Activated naive CD8-positive, alpha-beta T cell treated with anti-CD3 and anti-CD28 coated beads, Interleukin-2, amount 50 U/mL, for 24 hours (primary cell): ENCODE data around the gene EXOC3L2.
"Not testable (repeated sequence)": the region's sequence is repeated elsewhere in the genome, so short reads cannot be mapped to it uniquely, and the experiment has no call there.

Source experiments
- ATAC-seq: fragments of 150-1000 bp; cut with Tn5 transposase; one replicate; pipeline ENCODE4 v1.10.0; 2021
- DNase-seq: peaks from one replicate; pipeline ENCODE4 v3.0.0; 2021
- H3K27ac Mint-ChIP-seq: one replicate; pipeline ENCODE4 v1.8.0; 2021; ENCODE audit warnings: mild to moderate bottlenecking, mixed read lengths
- H3K27me3 Mint-ChIP-seq: one replicate; pipeline ENCODE4 v1.8.0; 2021; ENCODE audit warnings: mixed read lengths
- H3K36me3 Mint-ChIP-seq: one replicate; pipeline ENCODE4 v1.8.0; 2021; ENCODE audit warnings: low read depth, mixed read lengths
- H3K4me1 Mint-ChIP-seq: one replicate; pipeline ENCODE4 v1.8.0; 2021; ENCODE audit warnings: mixed read lengths
- H3K4me3 Mint-ChIP-seq: one replicate; pipeline ENCODE4 v1.8.0; 2021; ENCODE audit warnings: mild to moderate bottlenecking, moderate library complexity, mixed read lengths
- H3K9me3 Mint-ChIP-seq: one replicate; pipeline ENCODE4 v1.8.0; 2021; ENCODE audit warnings: mixed read lengths

The EXOC3L2 gene

GRCh38 chr19:45269939-45270338 lies 24.7 kb upstream of the EXOC3L2 start:
- H3K9me3 Mint-ChIP-seq, H3K36me3 Mint-ChIP-seq, H3K4me3 Mint-ChIP-seq, H3K27me3 Mint-ChIP-seq, ATAC-seq, H3K27ac Mint-ChIP-seq, DNase-seq, H3K4me1 Mint-ChIP-seq: not testable (repeated sequence)

DNA sequence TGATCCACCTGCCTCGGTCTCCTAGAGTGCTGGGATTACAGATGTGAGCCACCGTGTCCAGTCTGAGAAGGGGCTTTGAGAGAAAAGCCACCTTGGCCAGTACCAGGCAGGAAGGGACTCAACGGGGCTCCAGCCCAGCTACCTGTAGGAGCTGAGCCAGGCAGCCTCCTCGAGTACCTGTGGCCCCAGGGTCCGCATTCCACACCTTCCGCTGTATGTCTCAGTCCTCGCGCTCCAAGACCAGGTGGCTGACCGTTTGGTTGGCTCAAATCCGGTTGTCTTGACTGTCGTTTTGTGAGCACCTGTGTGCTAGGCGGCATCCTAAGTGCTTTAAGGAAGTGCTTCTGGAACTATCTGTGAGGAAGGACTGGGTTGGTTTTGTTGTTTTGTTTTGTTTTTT lies 22.1 kb upstream of the EXOC3L2 start:
- H3K4me3 Mint-ChIP-seq: no peak overlapping the region
- no peak for ATAC-seq
- no peaks in the 10 kb centered on the region for H3K4me1 Mint-ChIP-seq
- DNase-seq: no peak
- no peaks in the 10 kb centered on the region for H3K9me3 Mint-ChIP-seq
- H3K36me3 Mint-ChIP-seq: peaks cover 6% of the 10 kb centered on the region
- no peak overlapping the region for H3K27ac Mint-ChIP-seq
- H3K27me3 Mint-ChIP-seq: no peaks in the 10 kb centered on the region

- H3K9me3 Mint-ChIP-seq: no peaks in the 10 kb centered on the region
- no peak overlapping the region for H3K4me3 Mint-ChIP-seq
- H3K27ac Mint-ChIP-seq: no peak overlapping the region
- no peaks in the 10 kb centered on the region for H3K27me3 Mint-ChIP-seq
- ATAC-seq (no peak), DNase-seq (no peak)
- no peaks in the 10 kb centered on the region for H3K4me1 Mint-ChIP-seq
- no peaks in the 10 kb centered on the region for H3K36me3 Mint-ChIP-seq
Measured at GRCh38 chr19:45265375-45265774, 20.2 kb upstream of the EXOC3L2 start.

DNA sequence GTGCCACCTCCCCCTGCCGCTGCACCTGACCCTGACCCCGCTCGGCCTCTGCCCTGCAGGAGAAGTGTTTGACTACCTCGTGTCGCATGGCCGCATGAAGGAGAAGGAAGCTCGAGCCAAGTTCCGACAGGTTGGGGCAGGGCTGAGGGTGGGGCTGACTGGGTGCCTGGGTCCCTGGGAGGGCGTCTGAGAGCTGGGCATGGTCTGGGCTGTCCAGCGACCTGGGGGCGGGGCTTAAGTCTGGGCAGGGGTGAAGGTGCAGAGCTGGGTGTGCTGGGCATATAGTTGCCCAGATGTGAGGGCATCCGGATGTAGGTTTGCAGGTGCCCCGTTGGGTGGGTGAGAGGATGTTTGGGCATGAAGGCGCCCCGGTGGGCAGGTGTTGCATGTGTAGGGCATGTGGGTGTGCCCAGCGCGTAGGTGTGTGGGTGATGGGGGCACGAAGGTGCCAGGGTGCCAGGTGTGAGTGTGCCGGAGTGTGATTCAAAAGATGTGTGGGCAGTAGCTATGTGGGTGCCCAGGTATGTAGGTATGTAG lies 19.6 kb upstream of the EXOC3L2 start:
- ATAC-seq (no peak), DNase-seq (no peak)
- no peak overlapping the region for H3K4me3 Mint-ChIP-seq
- H3K4me1 Mint-ChIP-seq: no peaks in the 10 kb centered on the region
- H3K36me3 Mint-ChIP-seq: no peaks in the 10 kb centered on the region
- no peaks in the 10 kb centered on the region for H3K9me3 Mint-ChIP-seq
- no peaks in the 10 kb centered on the region for H3K27me3 Mint-ChIP-seq
- no peak overlapping the region for H3K27ac Mint-ChIP-seq

DNA sequence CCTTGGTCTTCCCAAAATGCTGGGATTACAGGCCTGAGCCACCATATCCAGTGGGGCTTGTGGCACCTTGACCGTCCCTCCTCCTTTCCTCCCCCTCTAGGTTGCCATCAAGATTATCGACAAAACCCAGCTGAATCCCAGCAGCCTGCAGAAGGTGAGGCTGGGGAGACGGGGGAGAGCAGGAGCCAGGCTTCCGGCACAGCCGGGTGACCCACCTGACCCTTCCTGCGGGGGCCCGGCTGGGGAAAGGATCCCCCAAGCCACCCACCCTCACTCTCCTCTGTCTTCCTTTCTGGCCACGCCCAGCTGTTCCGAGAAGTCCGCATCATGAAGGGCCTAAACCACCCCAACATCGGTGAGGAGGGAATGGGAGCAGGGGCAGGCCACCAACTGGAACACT lies 17.8 kb upstream of the EXOC3L2 start:
- H3K4me1 Mint-ChIP-seq: no peaks in the 10 kb centered on the region
- H3K27me3 Mint-ChIP-seq: no peaks in the 10 kb centered on the region
- H3K27ac Mint-ChIP-seq: no peak overlapping the region
- H3K9me3 Mint-ChIP-seq: no peaks in the 10 kb centered on the region
- H3K4me3 Mint-ChIP-seq: no peak overlapping the region
- no peak for DNase-seq
- no peak for ATAC-seq
- no peaks in the 10 kb centered on the region for H3K36me3 Mint-ChIP-seq

DNA sequence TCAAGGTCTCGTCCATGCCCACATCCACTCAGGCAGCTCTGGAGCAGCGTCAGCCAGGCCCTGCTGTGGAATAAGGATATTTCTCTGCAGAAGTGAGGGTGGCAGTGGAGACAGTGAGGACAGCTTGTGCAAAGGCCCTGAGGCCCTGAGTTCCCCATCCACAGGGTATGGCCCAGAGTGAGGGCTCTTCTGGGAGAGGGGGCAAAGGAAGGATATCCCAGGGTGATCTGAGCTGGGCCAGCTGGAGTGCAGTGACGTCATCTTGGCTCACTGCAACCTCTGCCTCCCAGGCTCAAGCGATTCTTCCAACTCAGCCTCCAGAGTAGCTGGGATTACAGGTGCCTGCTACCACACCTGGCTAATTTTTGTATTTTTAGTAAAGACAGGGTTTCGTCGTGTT lies 17.4 kb upstream of the EXOC3L2 start:
- Mint-ChIP-seq H3K27me3 (no peaks in the 10 kb centered on the region), H3K36me3 (no peaks in the 10 kb centered on the region), H3K4me1 (no peaks in the 10 kb centered on the region), H3K9me3 (no peaks in the 10 kb centered on the region), H3K4me3 (no peak overlapping the region), H3K27ac (no peak overlapping the region)
- DNase-seq (no peak), ATAC-seq (no peak)

DNA sequence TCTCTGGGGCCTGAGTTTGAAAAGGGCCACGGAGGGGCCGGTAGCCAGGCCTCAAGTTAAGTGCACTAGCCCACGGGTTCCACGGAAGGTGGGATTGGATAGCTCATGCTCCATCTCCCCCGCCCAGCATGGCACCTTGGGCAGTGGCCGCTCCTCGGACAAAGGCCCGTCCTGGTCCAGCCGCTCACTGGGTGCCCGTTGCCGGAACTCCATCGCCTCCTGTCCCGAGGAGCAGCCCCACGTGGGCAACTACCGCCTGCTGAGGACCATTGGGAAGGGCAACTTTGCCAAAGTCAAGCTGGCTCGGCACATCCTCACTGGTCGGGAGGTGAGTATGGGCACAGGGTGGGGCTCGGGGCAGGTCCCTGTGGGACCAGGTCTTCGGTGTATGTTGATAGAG lies 13.7 kb upstream of the EXOC3L2 start:
- Mint-ChIP-seq H3K36me3 (no peaks in the 10 kb centered on the region), H3K9me3 (no peaks in the 10 kb centered on the region)
- DNase-seq: no peak

DNA sequence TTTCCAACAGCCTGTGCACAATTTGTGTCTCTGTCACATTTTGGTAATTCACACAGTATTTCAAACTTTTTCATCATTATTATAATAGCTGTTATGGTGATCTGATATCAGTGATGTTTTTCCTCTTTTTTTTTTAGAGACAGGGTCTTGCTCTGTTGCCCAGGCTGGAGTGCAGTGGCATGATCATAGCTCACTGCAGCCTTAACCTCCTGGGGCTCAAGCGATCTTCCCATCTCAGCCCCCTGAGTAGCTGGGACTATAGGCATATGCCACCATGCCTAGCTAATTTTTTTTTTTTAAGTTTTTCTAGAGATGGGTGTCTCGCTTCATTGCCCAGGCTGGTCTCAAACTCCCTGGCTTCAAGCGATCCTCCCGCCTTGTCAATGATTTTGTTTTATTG lies 11.6 kb upstream of the EXOC3L2 start:
- ATAC-seq: no peak
- H3K4me3 Mint-ChIP-seq: no peak overlapping the region

More for the DNA sequence above, 13.7 kb upstream of the EXOC3L2 start:
- no peak overlapping the region for H3K4me3 Mint-ChIP-seq
- peaks cover 11% of the 10 kb centered on the region for H3K4me1 Mint-ChIP-seq
- no peak overlapping the region for H3K27ac Mint-ChIP-seq
- no peak for ATAC-seq
- H3K27me3 Mint-ChIP-seq: no peaks in the 10 kb centered on the region

DNA sequence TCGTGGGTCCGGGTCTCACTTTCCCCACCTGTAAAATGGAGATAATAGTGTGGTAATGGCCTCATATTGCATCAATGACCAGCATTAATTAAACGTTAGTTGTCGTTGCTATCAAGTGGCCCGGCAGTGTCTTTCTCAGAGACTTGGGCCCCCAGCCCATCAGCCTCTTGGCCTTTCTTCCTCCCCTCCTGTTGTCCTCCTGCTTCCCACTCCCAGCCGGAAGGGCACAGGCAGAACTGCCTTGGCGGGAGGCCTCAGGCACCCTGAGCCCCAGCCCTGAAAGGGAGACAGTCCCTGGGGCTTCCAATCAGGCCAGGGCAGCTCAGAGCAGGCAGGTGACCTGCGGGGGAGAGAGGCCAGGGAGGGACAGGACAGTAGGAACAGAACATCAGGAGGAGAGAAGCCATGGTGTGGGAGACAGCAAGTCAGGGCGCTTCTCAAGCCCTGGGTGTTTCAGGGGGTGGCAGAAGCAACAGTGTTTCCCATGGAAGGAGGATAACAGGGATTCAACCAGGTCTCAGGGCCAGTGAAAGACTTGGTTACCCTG lies 10.5 kb upstream of the EXOC3L2 start:
- H3K4me3 Mint-ChIP-seq: no peak overlapping the region
- peaks cover 1% of the 10 kb centered on the region for H3K27me3 Mint-ChIP-seq
- H3K36me3 Mint-ChIP-seq: no peaks in the 10 kb centered on the region
- ATAC-seq (no peak), DNase-seq (no peak)
- H3K9me3 Mint-ChIP-seq: no peaks in the 10 kb centered on the region
- no peak overlapping the region for H3K27ac Mint-ChIP-seq
- H3K4me1 Mint-ChIP-seq: peaks cover 32% of the 10 kb centered on the region

More for the DNA sequence above, 11.6 kb upstream of the EXOC3L2 start:
- peaks cover 30% of the 10 kb centered on the region for H3K4me1 Mint-ChIP-seq
- H3K9me3 Mint-ChIP-seq: no peaks in the 10 kb centered on the region
- no peaks in the 10 kb centered on the region for H3K27me3 Mint-ChIP-seq
- H3K36me3 Mint-ChIP-seq: no peaks in the 10 kb centered on the region
- H3K27ac Mint-ChIP-seq: no peak overlapping the region
- DNase-seq: no peak

DNA sequence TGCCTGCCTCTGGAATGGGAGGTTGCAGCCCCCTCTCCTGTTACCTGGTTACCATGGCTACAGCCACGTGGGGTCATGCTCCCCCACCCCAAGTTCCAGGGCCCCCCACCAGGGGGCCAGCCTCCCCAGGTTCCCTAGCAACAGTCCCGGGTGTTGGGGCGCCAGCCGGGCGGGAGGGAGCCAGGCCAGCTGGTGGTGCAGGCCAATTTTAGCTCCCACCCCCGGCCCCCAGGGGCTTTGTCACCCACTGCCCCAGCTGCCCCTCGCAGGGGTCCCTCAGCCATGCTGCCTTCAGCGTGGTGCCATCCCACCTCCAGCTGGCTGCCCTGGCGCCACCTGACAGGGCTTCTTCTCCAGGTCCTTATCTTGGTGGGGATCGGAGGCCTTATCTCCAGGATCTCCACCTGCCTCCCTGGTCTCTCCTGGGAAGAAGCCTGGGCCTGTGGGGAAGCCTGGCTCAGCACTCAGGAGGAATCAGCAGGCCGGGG lies 8.9 kb upstream of the EXOC3L2 start:
- Mint-ChIP-seq H3K27me3 (peaks cover 2% of the 10 kb centered on the region), H3K27ac (no peak overlapping the region), H3K4me1 (peaks cover 32% of the 10 kb centered on the region), H3K4me3 (no peak overlapping the region), H3K9me3 (no peaks in the 10 kb centered on the region), H3K36me3 (no peaks in the 10 kb centered on the region)
- no peak for ATAC-seq
- no peak for DNase-seq

DNA sequence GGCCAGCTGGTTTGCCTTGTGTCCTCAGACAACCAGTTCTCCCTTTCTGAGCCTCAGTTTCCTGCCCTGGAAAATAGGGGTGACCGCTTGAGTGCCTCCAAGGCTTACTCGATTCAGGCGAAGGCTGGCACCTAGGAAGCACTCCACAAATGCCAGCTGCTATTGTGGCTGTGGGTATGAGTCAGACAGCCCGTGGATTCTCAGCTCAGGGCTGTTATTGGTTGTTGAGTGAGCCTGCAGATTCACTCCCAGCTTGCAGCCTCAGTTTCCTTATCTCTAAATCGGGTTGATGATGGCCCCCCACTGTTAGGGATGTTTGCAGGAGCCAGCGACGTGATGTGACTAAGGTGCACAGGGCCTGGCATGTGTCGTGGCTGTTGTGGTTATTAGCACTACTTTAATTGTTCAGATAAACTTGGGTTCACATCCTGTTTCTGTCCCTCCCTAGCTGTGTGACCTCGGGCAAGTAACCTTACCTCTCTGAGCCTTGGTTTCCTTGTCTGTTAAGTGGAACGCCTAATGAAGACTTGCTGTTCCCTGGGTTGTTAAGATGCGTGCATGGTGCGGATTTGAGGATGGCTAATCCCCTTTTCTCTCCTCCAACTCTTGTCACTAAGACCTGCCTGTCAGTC lies 8.3 kb upstream of the EXOC3L2 start:
- peak; percentile 14 for DNase-seq
- Mint-ChIP-seq H3K4me3 (peak overlapping the region; percentile 77), H3K27ac (no peak overlapping the region), H3K27me3 (peaks cover 2% of the 10 kb centered on the region), H3K9me3 (no peaks in the 10 kb centered on the region), H3K36me3 (no peaks in the 10 kb centered on the region), H3K4me1 (peaks cover 32% of the 10 kb centered on the region)
- peak; percentile 53 for ATAC-seq

GRCh38 chr19:45251452-45252354 lies 6.5 kb upstream of the EXOC3L2 start:
- peak; percentile 16 for ATAC-seq
- H3K4me1 Mint-ChIP-seq: peaks cover 32% of the 10 kb centered on the region
- no peaks in the 10 kb centered on the region for H3K36me3 Mint-ChIP-seq
- H3K27me3 Mint-ChIP-seq: peaks cover 2% of the 10 kb centered on the region
- peak; percentile 12 for DNase-seq
- no peak overlapping the region for H3K27ac Mint-ChIP-seq
- no peaks in the 10 kb centered on the region for H3K9me3 Mint-ChIP-seq
- peak overlapping the region; percentile 77 for H3K4me3 Mint-ChIP-seq

- Mint-ChIP-seq H3K27ac (peak within 1 kb of the TSS; percentile 53), H3K27me3 (peaks cover 6% of the 10 kb centered on the region), H3K4me1 (peaks cover 32% of the 10 kb centered on the region), H3K9me3 (no peaks in the 10 kb centered on the region), H3K36me3 (no peaks in the 10 kb centered on the region), H3K4me3 (peak within 1 kb of the TSS; percentile 80)
- ATAC-seq: peak; percentile 35
- DNase-seq: peak; percentile 60
Measured at GRCh38 chr19:45250832-45251451, 5.7 kb upstream of the EXOC3L2 start, which contains the start of gene MARK4. Gene MARK4 (plus strand): TSS chr19:45251271. CDS start chr19:45251589, 318 bp downstream.

DNA sequence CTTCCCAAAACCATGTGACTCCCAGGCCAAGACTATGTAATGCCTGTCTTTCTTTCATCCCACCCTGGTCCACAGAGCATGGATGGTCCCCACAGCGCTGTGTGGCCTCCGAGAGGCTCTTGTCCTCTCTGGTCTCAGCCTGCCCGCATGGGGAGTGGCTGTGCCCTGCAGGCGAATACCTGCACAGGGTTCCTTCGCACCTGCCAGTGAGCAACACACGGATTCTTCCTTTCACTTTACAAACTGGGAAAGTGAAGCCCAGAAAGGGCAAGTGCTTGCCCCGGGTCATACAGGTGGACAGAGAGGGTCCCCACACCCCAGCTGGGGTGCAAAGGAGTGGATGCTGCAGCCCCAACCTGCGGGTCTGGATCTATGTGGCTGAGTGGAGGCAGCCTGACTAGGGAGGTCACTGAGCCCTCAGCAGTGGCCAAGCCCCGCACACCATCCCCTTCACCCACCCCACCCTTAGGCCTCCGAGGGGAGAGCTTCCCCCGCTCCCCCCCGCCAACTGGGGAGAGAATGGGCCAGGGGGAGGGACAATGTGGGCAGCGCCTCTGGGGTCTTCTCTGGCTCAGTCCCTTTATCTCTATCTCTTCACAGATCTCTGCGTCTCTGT lies 5.1 kb upstream of the EXOC3L2 start:
- Mint-ChIP-seq H3K27ac (peak overlapping the region; percentile 53), H3K27me3 (peaks cover 8% of the 10 kb centered on the region), H3K9me3 (no peaks in the 10 kb centered on the region), H3K4me3 (peak overlapping the region; percentile 80), H3K4me1 (peaks cover 32% of the 10 kb centered on the region), H3K36me3 (no peaks in the 10 kb centered on the region)
- ATAC-seq (no peak), DNase-seq (no peak)
